GOT3 (cell line): Measurements from ENCODE around the gene C1orf35.

ENCODE experiments used
- DNase-seq: peaks from one replicate; lab custom pipeline; 2025; ENCODE audit warnings: mixed read lengths; lab: John Stamatoyannopoulos, UW

Gene C1orf35

GRCh38 chr1:228063251-228064191 lies 39.6 kb downstream of the C1orf35 start:
- no peak for DNase-seq

- DNase-seq: no peak
Observed at GRCh38 chr1:228062812-228063211, 40.3 kb downstream of the C1orf35 start.

GRCh38 chr1:228062085-228062791 lies 40.9 kb downstream of the C1orf35 start:
- DNase-seq: no peak

- no peak for DNase-seq
Observed at GRCh38 chr1:228061411-228062084, 41.6 kb downstream of the C1orf35 start.

- DNase-seq: no peak
Observed at GRCh38 chr1:228060458-228061190, 42.5 kb downstream of the C1orf35 start.

- DNase-seq: no peak
Observed at GRCh38 chr1:228059634-228060457, 43.3 kb downstream of the C1orf35 start.

GRCh38 chr1:228058949-228059633 lies 44.0 kb downstream of the C1orf35 start:
- DNase-seq: no peak

GRCh38 chr1:228058172-228058948 lies 44.8 kb downstream of the C1orf35 start:
- no peak for DNase-seq
